ENCODE results near the gene TPM2.

The TPM2 gene

DNA sequence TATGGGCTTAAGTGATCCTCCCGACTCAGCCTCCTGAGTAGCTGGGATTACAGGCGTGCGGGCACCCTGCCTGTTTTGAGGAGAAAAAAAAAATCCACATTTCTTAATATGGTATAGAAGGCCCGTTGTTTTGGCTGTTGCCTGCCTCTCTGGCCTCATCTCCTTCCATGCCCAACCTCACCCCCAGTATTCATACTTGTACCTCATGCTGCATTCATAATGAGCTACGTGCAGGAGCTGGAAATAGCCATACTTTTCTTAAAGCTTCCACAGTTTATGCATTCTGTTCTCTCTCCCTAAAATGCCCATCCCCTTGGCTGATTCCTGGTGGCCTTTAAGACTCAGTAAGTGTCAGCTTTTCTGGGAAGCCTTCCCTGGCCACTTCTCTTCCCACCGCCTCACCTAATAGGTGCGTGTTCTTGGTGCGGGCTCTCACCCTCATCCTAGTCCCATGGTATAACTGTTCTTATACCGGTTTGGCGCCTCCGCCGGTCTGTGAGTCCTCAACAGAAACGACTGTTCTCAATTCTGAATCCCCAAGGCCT is 2.1 kb upstream of the TPM2 start:
- H3K36me3 ChIP-seq (replicated peaks; ENCODE audit: low read depth, low read length), result peaks cover 11% of the 10 kb centered on the region
- peaks cover 8% of the 10 kb centered on the region; the same call in 1 of the 2 replicates for H3K4me1 ChIP-seq (ENCODE audit: low read length)
- H3K79me2 ChIP-seq (ENCODE audit: low read length), result no peaks in the 10 kb centered on the region
- no peaks in the 10 kb centered on the region for H3K27me3 ChIP-seq (ENCODE audit: low read depth, low read length)
- H3K9me3 ChIP-seq (ENCODE audit: insufficient read depth, low read length), result no peaks in the 10 kb centered on the region
- no peak overlapping the region for H3K4me2 ChIP-seq (ENCODE audit: low read length)
- H4K20me1 ChIP-seq (ENCODE audit: insufficient read depth, low read length), result no peaks in the 10 kb centered on the region; the same call in 1 of the 2 replicates
- TF ChIP-seq EZH2phosphoT487 (IDR thresholded peaks at IDR 0.05; ENCODE audit: low read depth), result no peak
- no peak for TF ChIP-seq CTCF (IDR thresholded peaks at IDR 0.05; ENCODE audit: low read depth, low read length)
- H3K4me3 ChIP-seq (ENCODE audit: low read length), result peak overlapping the region; percentile 83; the same call in 1 of the 2 replicates
- no peak overlapping the region for H3K27ac ChIP-seq (ENCODE audit: low read length)
- H2AFZ ChIP-seq (ENCODE audit: low read depth, low read length), result no peak overlapping the region
- no peak overlapping the region for H3K9ac ChIP-seq (ENCODE audit: low read length)

- Histone ChIP-seq H2AFZ (ENCODE audit: low read depth, low read length) (peak overlapping the region; percentile 82), H3K36me3 (replicated peaks; ENCODE audit: low read depth, low read length) (peaks cover 7% of the 10 kb centered on the region), H3K4me1 (ENCODE audit: low read length) (peaks cover 8% of the 10 kb centered on the region; the same call in 1 of the 2 replicates), H3K4me2 (ENCODE audit: low read length) (peak overlapping the region; percentile 68), H4K20me1 (ENCODE audit: insufficient read depth, low read length) (no peaks in the 10 kb centered on the region), H3K27me3 (ENCODE audit: low read depth, low read length) (no peaks in the 10 kb centered on the region), H3K79me2 (ENCODE audit: low read length) (no peaks in the 10 kb centered on the region), H3K9ac (ENCODE audit: low read length) (peak overlapping the region; percentile 82), H3K9me3 (ENCODE audit: insufficient read depth, low read length) (no peaks in the 10 kb centered on the region), H3K27ac (ENCODE audit: low read length) (no peak overlapping the region), H3K4me3 (ENCODE audit: low read length) (peak overlapping the region; percentile 83)
- TF ChIP-seq CTCF (IDR thresholded peaks at IDR 0.05; ENCODE audit: low read depth, low read length) (no peak), EZH2phosphoT487 (IDR thresholded peaks at IDR 0.05; ENCODE audit: low read depth) (no peak)
Measured at GRCh38 chr9:35691334-35691650, 1.6 kb upstream of the TPM2 start.

DNA sequence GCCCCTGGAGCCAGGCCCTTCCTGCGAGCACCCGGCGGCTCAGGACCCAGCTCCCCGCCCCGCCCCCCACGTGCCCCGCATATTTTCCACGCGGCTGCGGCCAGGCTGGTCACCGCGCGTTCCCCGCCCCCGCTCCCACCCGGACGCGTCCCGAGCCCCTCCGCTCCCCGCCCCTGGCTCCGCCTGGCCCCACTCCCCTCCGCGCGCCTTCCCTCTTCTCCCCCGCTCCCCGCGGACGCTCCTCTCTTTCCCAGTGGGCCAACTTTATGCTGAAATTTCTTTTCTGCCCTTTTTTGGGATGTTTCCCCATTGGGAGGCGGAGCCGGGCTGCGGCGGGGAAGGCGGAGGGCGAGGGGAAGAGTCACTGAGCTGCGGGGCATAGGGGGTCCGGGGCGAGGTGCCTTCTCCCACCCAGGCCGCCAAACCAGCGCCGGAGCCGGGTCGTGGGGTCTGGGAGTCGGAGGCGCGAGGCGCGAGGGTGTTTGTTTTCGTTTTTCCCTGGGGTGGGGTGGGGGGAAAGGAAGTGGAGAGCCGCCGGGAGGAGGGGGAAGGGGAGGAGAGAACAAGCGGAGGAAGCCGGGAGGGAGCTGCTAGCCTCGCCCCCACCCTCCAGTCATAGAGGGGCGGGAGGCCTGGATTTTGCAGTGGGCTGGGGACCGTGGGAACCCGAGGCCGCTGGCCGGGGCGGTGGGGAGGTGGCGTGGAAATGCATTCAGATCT is 1.0 kb upstream of the TPM2 start:
- Histone ChIP-seq H3K4me2 (ENCODE audit: low read length) (peak overlapping the region; percentile 68), H3K79me2 (ENCODE audit: low read length) (no peaks in the 10 kb centered on the region), H3K4me1 (ENCODE audit: low read length) (peaks cover 8% of the 10 kb centered on the region; the same call in 1 of the 2 replicates), H3K27me3 (ENCODE audit: low read depth, low read length) (no peaks in the 10 kb centered on the region), H2AFZ (ENCODE audit: low read depth, low read length) (peak overlapping the region; percentile 82), H3K9ac (ENCODE audit: low read length) (peak overlapping the region; percentile 82), H3K9me3 (ENCODE audit: insufficient read depth, low read length) (no peaks in the 10 kb centered on the region), H3K27ac (ENCODE audit: low read length) (no peak overlapping the region), H3K36me3 (replicated peaks; ENCODE audit: low read depth, low read length) (peaks cover 2% of the 10 kb centered on the region), H4K20me1 (ENCODE audit: insufficient read depth, low read length) (no peaks in the 10 kb centered on the region), H3K4me3 (ENCODE audit: low read length) (peak overlapping the region; percentile 83)
- TF ChIP-seq CTCF (IDR thresholded peaks at IDR 0.05; ENCODE audit: low read depth, low read length), result no peak
- TF ChIP-seq EZH2phosphoT487 (IDR thresholded peaks at IDR 0.05; ENCODE audit: low read depth), result no peak

DNA sequence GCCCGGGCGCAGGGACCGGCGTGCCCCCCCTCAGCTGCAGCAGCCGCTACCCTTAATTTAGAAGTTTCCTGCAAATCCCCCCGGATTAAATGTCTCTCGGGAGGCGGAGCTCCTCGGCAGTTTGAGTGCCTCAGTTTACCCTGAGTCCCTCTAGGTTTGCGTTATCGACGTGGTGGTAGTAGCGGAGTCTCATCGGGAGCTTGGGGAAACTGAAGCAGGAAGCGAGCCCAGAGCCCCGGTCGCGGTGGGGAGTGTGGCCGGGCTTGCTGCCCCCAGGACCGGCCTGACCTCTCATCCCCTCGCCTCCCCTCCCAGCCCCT is 529 bp upstream of the TPM2 start:
- no peaks in the 10 kb centered on the region for H3K79me2 ChIP-seq (ENCODE audit: low read length)
- peak overlapping the region; percentile 83 for H3K4me3 ChIP-seq (ENCODE audit: low read length)
- peak overlapping the region; percentile 68 for H3K4me2 ChIP-seq (ENCODE audit: low read length)
- no peak for TF ChIP-seq EZH2phosphoT487 (IDR thresholded peaks at IDR 0.05; ENCODE audit: low read depth)
- TF ChIP-seq CTCF (IDR thresholded peaks at IDR 0.05; ENCODE audit: low read depth, low read length), result no peak
- no peaks in the 10 kb centered on the region for H3K27me3 ChIP-seq (ENCODE audit: low read depth, low read length)
- peak overlapping the region; percentile 82 for H3K9ac ChIP-seq (ENCODE audit: low read length)
- no peaks in the 10 kb centered on the region for H3K9me3 ChIP-seq (ENCODE audit: insufficient read depth, low read length)
- H3K27ac ChIP-seq (ENCODE audit: low read length), result no peak overlapping the region
- H4K20me1 ChIP-seq (ENCODE audit: insufficient read depth, low read length), result no peaks in the 10 kb centered on the region
- H2AFZ ChIP-seq (ENCODE audit: low read depth, low read length), result peak overlapping the region; percentile 22; the same call in 1 of the 2 replicates
- no peaks in the 10 kb centered on the region for H3K36me3 ChIP-seq (replicated peaks; ENCODE audit: low read depth, low read length)
- peaks cover 8% of the 10 kb centered on the region; the same call in 1 of the 2 replicates for H3K4me1 ChIP-seq (ENCODE audit: low read length)

Measured in OCI-LY3 (cell line).